Activated T-helper 17 cell treated with anti-CD3 and anti-CD28 coated beads, Interleukin-2, amount 50 U/mL, for 72 hours (primary cell): Measurements from ENCODE around the gene REM2. TPM values are rescaled to one million over a fixed set of nuclear protein-coding genes. Genes with fewer than 3 reads are reported as not detected.

Source experiments
- ATAC-seq: fragments of 150-1000 bp; cut with Tn5 transposase; replicated peaks from 2 replicates; pipeline ENCODE4 v1.10.0; 2021; ENCODE audit warnings: mild to moderate bottlenecking, moderate library complexity
- H3K27ac Mint-ChIP-seq: one replicate; pipeline ENCODE4 v1.8.0; 2022; ENCODE audit warnings: mixed read lengths
- H3K27me3 Mint-ChIP-seq: one replicate; pipeline ENCODE4 v1.8.0; 2022; ENCODE audit warnings: mixed read lengths
- H3K36me3 Mint-ChIP-seq: one replicate; pipeline ENCODE4 v1.8.0; 2022; ENCODE audit warnings: low read depth, mild to moderate bottlenecking, mixed read lengths
- H3K4me1 Mint-ChIP-seq: one replicate; pipeline ENCODE4 v1.8.0; 2022; ENCODE audit warnings: mixed read lengths
- H3K4me3 Mint-ChIP-seq: one replicate; pipeline ENCODE4 v1.8.0; 2022; ENCODE audit warnings: mild to moderate bottlenecking, mixed read lengths
- H3K9me3 Mint-ChIP-seq: one replicate; pipeline ENCODE4 v1.8.0; 2022; ENCODE audit warnings: mixed read lengths
- total RNA-seq, 2 donors: library from RNA; stranded (reverse); gene quantifications; one replicate each; pipeline ENCODE4 v1.2.3, GENCODE V29; 2022

Gene REM2, protein sequence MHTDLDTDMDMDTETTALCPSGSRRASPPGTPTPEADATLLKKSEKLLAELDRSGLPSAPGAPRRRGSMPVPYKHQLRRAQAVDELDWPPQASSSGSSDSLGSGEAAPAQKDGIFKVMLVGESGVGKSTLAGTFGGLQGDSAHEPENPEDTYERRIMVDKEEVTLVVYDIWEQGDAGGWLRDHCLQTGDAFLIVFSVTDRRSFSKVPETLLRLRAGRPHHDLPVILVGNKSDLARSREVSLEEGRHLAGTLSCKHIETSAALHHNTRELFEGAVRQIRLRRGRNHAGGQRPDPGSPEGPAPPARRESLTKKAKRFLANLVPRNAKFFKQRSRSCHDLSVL
- total RNA-seq = 1 to 10 TPM in 1 of 2 donors, under 1 TPM in 1; 0.56 to 1.3 TPM

- Mint-ChIP-seq H3K9me3 (no peaks in the 10 kb centered on the region), H3K4me3 (no peak within 1 kb of the TSS), H3K4me1 (peaks cover 30% of the 10 kb centered on the region), H3K27ac (peak within 1 kb of the TSS; percentile 49), H3K27me3 (no peaks in the 10 kb centered on the region), H3K36me3 (peaks cover 11% of the 10 kb centered on the region)
- no peak for ATAC-seq
These were observed at the start of gene REM2 for GRCh38 chr14:22883173-22883976. Gene REM2 (plus strand): TSS chr14:22883222. CDS start chr14:22883288, 66 bp downstream.

DNA sequence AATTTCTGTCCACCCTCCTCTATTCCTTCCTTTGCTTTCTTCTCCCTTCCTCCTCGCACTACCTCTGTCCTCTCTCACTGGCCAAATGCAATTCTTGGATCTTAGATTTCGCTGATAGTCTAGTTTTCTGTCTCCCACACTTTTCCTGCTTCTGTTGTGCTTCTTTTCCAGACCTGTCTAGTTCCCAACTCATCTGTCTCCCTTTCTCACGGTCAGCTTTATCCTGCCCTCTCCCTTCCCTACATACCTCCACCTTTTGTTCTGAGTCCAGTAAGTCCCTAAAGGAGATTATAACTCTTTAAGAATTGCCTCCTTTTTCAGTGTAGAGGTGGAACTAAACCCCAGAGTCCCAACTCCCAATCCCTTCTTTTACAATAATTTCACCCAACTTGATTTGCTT, 47.5 kb upstream of the REM2 start:
- H3K27ac Mint-ChIP-seq = no peak overlapping the region
- H3K36me3 Mint-ChIP-seq = peaks cover 60% of the 10 kb centered on the region
- peaks cover 12% of the 10 kb centered on the region for H3K27me3 Mint-ChIP-seq
- no peak overlapping the region for H3K4me3 Mint-ChIP-seq
- ATAC-seq = no peak
- H3K4me1 Mint-ChIP-seq = peaks cover 14% of the 10 kb centered on the region
- H3K9me3 Mint-ChIP-seq = no peaks in the 10 kb centered on the region

DNA sequence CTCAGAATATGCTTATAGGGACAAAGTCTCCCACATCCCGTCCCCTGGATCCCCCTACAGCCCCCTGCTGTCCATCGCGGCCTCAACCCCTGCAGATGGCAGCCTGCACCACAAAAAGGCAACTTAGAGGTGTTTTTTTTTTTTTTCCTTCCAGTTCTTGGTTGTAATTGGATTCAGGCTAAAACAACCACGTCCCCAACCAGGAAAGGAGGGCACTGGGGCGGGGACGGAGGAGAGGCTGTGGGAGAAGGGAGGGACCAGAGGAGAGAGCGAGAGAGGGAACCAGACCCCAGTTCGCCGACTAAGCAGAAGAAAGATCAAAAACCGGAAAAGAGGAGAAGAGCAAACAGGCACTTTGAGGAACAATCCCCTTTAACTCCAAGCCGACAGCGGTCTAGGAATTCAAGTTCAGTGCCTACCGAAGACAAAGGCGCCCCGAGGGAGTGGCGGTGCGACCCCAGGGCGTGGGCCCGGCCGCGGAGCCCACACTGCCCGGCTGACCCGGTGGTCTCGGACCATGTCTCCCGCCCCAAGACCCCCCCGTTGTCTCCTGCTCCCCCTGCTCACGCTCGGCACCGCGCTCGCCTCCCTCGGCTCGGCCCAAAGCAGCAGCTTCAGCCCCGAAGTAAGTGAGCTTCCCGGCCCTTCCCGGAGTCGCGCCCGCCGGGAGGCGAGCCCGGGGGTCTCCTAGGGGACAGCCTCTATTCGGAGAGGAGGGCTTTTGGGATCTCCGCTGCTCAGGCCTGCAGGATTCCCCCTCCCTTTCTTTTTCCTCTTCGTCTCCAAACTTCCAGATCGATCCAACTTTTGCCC, 46.5 kb upstream of the REM2 start, which contains the start of gene MMP14:
MMP14 (plus strand) TSS at position 285 of the 813 bp plus-strand sequence; CDS start at position 518, 233 bp downstream.
- Mint-ChIP-seq H3K27me3 (peaks cover 12% of the 10 kb centered on the region), H3K4me3 (peak within 1 kb of the TSS; percentile 67), H3K27ac (no peak within 1 kb of the TSS), H3K4me1 (peaks cover 10% of the 10 kb centered on the region), H3K36me3 (peaks cover 50% of the 10 kb centered on the region), H3K9me3 (no peaks in the 10 kb centered on the region)
- ATAC-seq = no peak

- no peak for ATAC-seq
- Mint-ChIP-seq H3K9me3 (no peaks in the 10 kb centered on the region), H3K4me3 (peak overlapping the region; percentile 67), H3K27me3 (peaks cover 12% of the 10 kb centered on the region), H3K4me1 (peaks cover 5% of the 10 kb centered on the region), H3K27ac (no peak overlapping the region), H3K36me3 (peaks cover 43% of the 10 kb centered on the region)
These were observed 45.8 kb upstream of the REM2 start for GRCh38 chr14:22837114-22837749.

GRCh38 chr14:22837750-22838538, 45.1 kb upstream of the REM2 start:
- no peak for ATAC-seq
- peaks cover 4% of the 10 kb centered on the region for H3K4me1 Mint-ChIP-seq
- no peaks in the 10 kb centered on the region for H3K9me3 Mint-ChIP-seq
- no peak overlapping the region for H3K27ac Mint-ChIP-seq
- peaks cover 12% of the 10 kb centered on the region for H3K27me3 Mint-ChIP-seq
- H3K4me3 Mint-ChIP-seq = peak overlapping the region; percentile 26
- H3K36me3 Mint-ChIP-seq = peaks cover 40% of the 10 kb centered on the region

- no peak for ATAC-seq
- Mint-ChIP-seq H3K36me3 (peaks cover 33% of the 10 kb centered on the region), H3K27me3 (peaks cover 15% of the 10 kb centered on the region), H3K4me3 (no peak overlapping the region), H3K4me1 (peaks cover 4% of the 10 kb centered on the region), H3K27ac (no peak overlapping the region), H3K9me3 (no peaks in the 10 kb centered on the region)
These were observed 44.4 kb upstream of the REM2 start for GRCh38 chr14:22838631-22839041.

GRCh38 chr14:22839159-22839779, 43.8 kb upstream of the REM2 start:
- H3K4me1 Mint-ChIP-seq = peaks cover 4% of the 10 kb centered on the region
- no peak overlapping the region for H3K27ac Mint-ChIP-seq
- H3K36me3 Mint-ChIP-seq = peaks cover 26% of the 10 kb centered on the region
- no peak for ATAC-seq
- no peaks in the 10 kb centered on the region for H3K9me3 Mint-ChIP-seq
- no peak overlapping the region for H3K4me3 Mint-ChIP-seq
- peaks cover 15% of the 10 kb centered on the region for H3K27me3 Mint-ChIP-seq

GRCh38 chr14:22841311-22841710, 41.7 kb upstream of the REM2 start:
- Mint-ChIP-seq H3K4me3 (no peak overlapping the region), H3K36me3 (peaks cover 6% of the 10 kb centered on the region), H3K9me3 (no peaks in the 10 kb centered on the region), H3K27me3 (peaks cover 23% of the 10 kb centered on the region), H3K4me1 (peaks cover 4% of the 10 kb centered on the region), H3K27ac (no peak overlapping the region)
- ATAC-seq = no peak

DNA sequence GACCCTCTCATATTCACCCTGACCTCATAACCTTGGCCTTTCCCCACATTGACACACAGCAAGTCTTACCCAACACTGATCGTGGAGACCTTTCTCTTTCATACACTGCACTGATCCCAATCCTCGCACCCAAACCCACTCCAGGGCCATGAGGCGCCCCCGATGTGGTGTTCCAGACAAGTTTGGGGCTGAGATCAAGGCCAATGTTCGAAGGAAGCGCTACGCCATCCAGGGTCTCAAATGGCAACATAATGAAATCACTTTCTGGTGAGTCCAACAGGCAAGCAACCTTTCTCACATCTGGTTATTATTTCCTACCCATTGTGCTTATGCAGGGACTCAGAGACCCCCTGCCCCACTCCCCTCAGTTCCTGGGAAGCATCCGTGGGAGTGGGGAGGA, 41.3 kb upstream of the REM2 start:
- Mint-ChIP-seq H3K27me3 (peaks cover 25% of the 10 kb centered on the region), H3K4me1 (peaks cover 4% of the 10 kb centered on the region), H3K9me3 (no peaks in the 10 kb centered on the region), H3K4me3 (no peak overlapping the region), H3K27ac (no peak overlapping the region), H3K36me3 (peaks cover 6% of the 10 kb centered on the region)
- no peak for ATAC-seq

- peaks cover 4% of the 10 kb centered on the region for H3K4me1 Mint-ChIP-seq
- peaks cover 20% of the 10 kb centered on the region for H3K27me3 Mint-ChIP-seq
- H3K9me3 Mint-ChIP-seq = no peaks in the 10 kb centered on the region
- H3K4me3 Mint-ChIP-seq = no peak overlapping the region
- ATAC-seq = no peak
- no peak overlapping the region for H3K27ac Mint-ChIP-seq
- no peaks in the 10 kb centered on the region for H3K36me3 Mint-ChIP-seq
These were observed 40.6 kb upstream of the REM2 start for GRCh38 chr14:22842211-22843122.

DNA sequence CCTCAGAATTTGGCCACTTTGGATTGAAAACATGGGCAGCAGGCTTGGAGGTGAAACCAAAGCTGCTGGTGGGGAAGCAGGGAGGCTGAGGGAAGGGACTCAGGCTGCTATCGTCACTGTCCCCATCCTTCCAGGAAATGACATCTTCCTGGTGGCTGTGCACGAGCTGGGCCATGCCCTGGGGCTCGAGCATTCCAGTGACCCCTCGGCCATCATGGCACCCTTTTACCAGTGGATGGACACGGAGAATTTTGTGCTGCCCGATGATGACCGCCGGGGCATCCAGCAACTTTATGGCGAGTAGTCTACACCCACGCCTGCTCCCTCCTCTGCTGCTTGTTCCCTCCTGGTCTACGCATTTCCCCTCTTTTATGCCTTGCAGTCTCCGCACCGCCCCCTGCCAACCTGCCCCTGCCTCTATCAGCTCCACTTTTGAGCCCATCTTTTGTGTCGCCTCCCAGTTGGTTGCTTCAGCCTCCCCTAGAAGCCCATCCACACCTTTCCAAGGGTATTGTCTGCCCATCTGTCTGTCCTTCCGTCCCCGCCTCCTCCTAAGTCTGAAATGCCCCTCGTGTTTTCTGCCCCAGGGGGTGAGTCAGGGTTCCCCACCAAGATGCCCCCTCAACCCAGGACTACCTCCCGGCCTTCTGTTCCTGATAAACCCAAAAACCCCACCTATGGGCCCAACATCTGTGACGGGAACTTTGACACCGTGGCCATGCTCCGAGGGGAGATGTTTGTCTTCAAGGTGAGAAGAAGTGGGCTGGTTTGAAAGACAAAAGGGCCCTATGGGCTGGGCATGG, 39.7 kb upstream of the REM2 start:
- Mint-ChIP-seq H3K27ac (no peak overlapping the region), H3K9me3 (no peaks in the 10 kb centered on the region), H3K4me1 (peaks cover 4% of the 10 kb centered on the region), H3K4me3 (no peak overlapping the region), H3K36me3 (no peaks in the 10 kb centered on the region), H3K27me3 (peaks cover 16% of the 10 kb centered on the region)
- no peak for ATAC-seq
